HG03571 (cell line): ENCODE results near the gene ZNF784.

Experiments
- ATAC-seq: cut with Tn5 transposase; IDR thresholded peaks from one replicate; pipeline ENCODE4 v1.9.1; 2021; ENCODE audit not compliant: unreplicated experiment

The ZNF784 gene

GRCh38 chr19:55644191-55644833, 19.9 kb upstream of the ZNF784 start:
- no peak for ATAC-seq

GRCh38 chr19:55643887-55644176, 19.5 kb upstream of the ZNF784 start:
- ATAC-seq, result no peak

- ATAC-seq, result peak; percentile 31
Measured at GRCh38 chr19:55643003-55643886, 18.9 kb upstream of the ZNF784 start, which contains the start of gene ZNF581. Gene ZNF581 (plus strand): TSS chr19:55643649. CDS start chr19:55644572, 923 bp downstream.

- no peak for ATAC-seq
Measured at GRCh38 chr19:55642153-55643002, 18.0 kb upstream of the ZNF784 start.

GRCh38 chr19:55641426-55642152, 17.2 kb upstream of the ZNF784 start:
- no peak for ATAC-seq

GRCh38 chr19:55640577-55641425, 16.4 kb upstream of the ZNF784 start, which contains the start of gene ZNF580:
Gene ZNF580 (plus strand): TSS chr19:55641002. CDS start chr19:55642509, 1,507 bp downstream.
- ATAC-seq, result no peak

- no peak for ATAC-seq
Measured at GRCh38 chr19:55640043-55640576, 15.7 kb upstream of the ZNF784 start.

GRCh38 chr19:55638864-55639359, 14.5 kb upstream of the ZNF784 start:
- no peak for ATAC-seq

GRCh38 chr19:55637534-55637933, 13.2 kb upstream of the ZNF784 start:
- ATAC-seq, result no peak

GRCh38 chr19:55636723-55637122, 12.4 kb upstream of the ZNF784 start:
- no peak for ATAC-seq

- ATAC-seq, result no peak
Measured at GRCh38 chr19:55635856-55636440, 11.6 kb upstream of the ZNF784 start.

- ATAC-seq, result no peak
Measured at GRCh38 chr19:55635334-55635717, 11.0 kb upstream of the ZNF784 start.

- ATAC-seq, result no peak
Measured at GRCh38 chr19:55633861-55634260, 9.5 kb upstream of the ZNF784 start.

GRCh38 chr19:55632463-55632834, 8.1 kb upstream of the ZNF784 start:
- ATAC-seq, result no peak

GRCh38 chr19:55626350-55626749, 2.0 kb upstream of the ZNF784 start:
- ATAC-seq, result no peak

- ATAC-seq, result no peak
Measured at GRCh38 chr19:55625004-55625326, 599 bp upstream of the ZNF784 start.

- ATAC-seq, result no peak
Measured at GRCh38 chr19:55623561-55623960, 805 bp downstream of the ZNF784 start.

GRCh38 chr19:55623130-55623529, 1.2 kb downstream of the ZNF784 start:
- ATAC-seq, result no peak

GRCh38 chr19:55622242-55622969, 2.0 kb downstream of the ZNF784 start:
- ATAC-seq, result no peak
